Astrocyte (in vitro differentiated cells and primary cell): Measurements from ENCODE around the gene LYST. TPM values are rescaled to one million over a fixed set of nuclear protein-coding genes. Genes with fewer than 3 reads are reported as not detected.

ENCODE experiments used
- DNase-seq: peaks from one replicate; pipeline ENCODE4 v3.0.0-alpha.2; 2010; ENCODE audit warnings: low read depth
- FAIRE-seq: peaks from 2 replicates; lab custom pipeline; 2011; peaks lifted over from hg19 to GRCh38; lab: Jason Lieb, UNC
- H2AFZ ChIP-seq: 2 replicates; pipeline ENCODE4 v1.6.0; 2012; ENCODE audit warnings: low read depth, low read length, inconsistent platforms
- H3K27ac ChIP-seq: 2 replicates; pipeline ENCODE4 v1.5.1; 2011; ENCODE audit warnings: low read depth, low read length, inconsistent platforms
- H3K27me3 ChIP-seq: 2 replicates; pipeline ENCODE4 v1.6.0; 2011; ENCODE audit warnings: low read length, inconsistent platforms; ENCODE audit not compliant: insufficient read depth
- H3K36me3 ChIP-seq: 2 replicates; pipeline ENCODE4 v1.5.1; 2011; ENCODE audit warnings: low read length, inconsistent platforms; ENCODE audit not compliant: insufficient read depth
- H3K4me1 ChIP-seq: 2 replicates; pipeline ENCODE4 v1.5.1; 2011; ENCODE audit warnings: low read length, inconsistent platforms; ENCODE audit not compliant: insufficient read depth
- H3K4me2 ChIP-seq: 2 replicates; pipeline ENCODE4 v1.6.0; 2012; ENCODE audit warnings: low read length, inconsistent platforms
- H3K4me3 ChIP-seq: 2 replicates; pipeline ENCODE4 v1.5.1; 2011; ENCODE audit warnings: low read depth, mild to moderate bottlenecking, low read length, inconsistent platforms; ENCODE audit not compliant: insufficient read depth
- H3K79me2 ChIP-seq: 2 replicates; pipeline ENCODE4 v1.6.0; 2012; ENCODE audit warnings: mild to moderate bottlenecking, low read length, inconsistent platforms; ENCODE audit not compliant: insufficient read depth
- H3K9ac ChIP-seq: 2 replicates; pipeline ENCODE4 v1.6.0; 2012; ENCODE audit warnings: mild to moderate bottlenecking, low read length, inconsistent platforms
- H3K9me3 ChIP-seq: 2 replicates; pipeline ENCODE4 v1.5.1; 2012; ENCODE audit warnings: low read depth, mild to moderate bottlenecking, low read length, inconsistent platforms; ENCODE audit not compliant: insufficient read depth
- H4K20me1 ChIP-seq: 2 replicates; pipeline ENCODE4 v1.6.0; 2012; ENCODE audit warnings: low read length, inconsistent platforms; ENCODE audit not compliant: insufficient read depth
- H3K27ac Mint-ChIP-seq: one replicate; pipeline ENCODE4 v1.8.0; 2021; ENCODE audit warnings: mild to moderate bottlenecking, mixed read lengths; ENCODE audit not compliant: unreplicated experiment
- H3K27me3 Mint-ChIP-seq: one replicate; pipeline ENCODE4 v1.8.0; 2021; ENCODE audit warnings: low read depth, mixed read lengths; ENCODE audit not compliant: unreplicated experiment
- H3K36me3 Mint-ChIP-seq: one replicate; pipeline ENCODE4 v1.8.0; 2021; ENCODE audit warnings: low read depth, mixed read lengths; ENCODE audit not compliant: unreplicated experiment
- H3K4me1 Mint-ChIP-seq: one replicate; pipeline ENCODE4 v1.8.0; 2021; ENCODE audit warnings: low read depth, mixed read lengths; ENCODE audit not compliant: unreplicated experiment
- H3K4me3 Mint-ChIP-seq: one replicate; pipeline ENCODE4 v1.8.0; 2021; ENCODE audit warnings: mild to moderate bottlenecking, moderate library complexity, mixed read lengths; ENCODE audit not compliant: unreplicated experiment
- H3K9me3 Mint-ChIP-seq: one replicate; pipeline ENCODE4 v1.8.0; 2021; ENCODE audit warnings: mild to moderate bottlenecking, mixed read lengths; ENCODE audit not compliant: unreplicated experiment
- EZH2 ChIP-seq: IDR thresholded peaks from 2 replicates; pipeline ENCODE4 v1.6.1; 2012; ENCODE audit warnings: mild to moderate bottlenecking, low read length, inconsistent platforms; ENCODE audit not compliant: insufficient read depth
- total RNA-seq: library from RNA; stranded (reverse); gene quantifications from 2 replicates; pipeline ENCODE4 v1.2.1, GENCODE V29; 2021
- TF ChIP-seq, protein P1 (sequence below): IDR thresholded peaks from 2 replicates; pipeline ENCODE4 v1.5.1; 2011; ENCODE audit warnings: low read depth, mild to moderate bottlenecking, inconsistent platforms, low read length, moderate library complexity; ENCODE audit not compliant: insufficient read depth

The LYST gene
- total RNA-seq, 1 donor from 2014 or later, result 15.7 TPM

DNA sequence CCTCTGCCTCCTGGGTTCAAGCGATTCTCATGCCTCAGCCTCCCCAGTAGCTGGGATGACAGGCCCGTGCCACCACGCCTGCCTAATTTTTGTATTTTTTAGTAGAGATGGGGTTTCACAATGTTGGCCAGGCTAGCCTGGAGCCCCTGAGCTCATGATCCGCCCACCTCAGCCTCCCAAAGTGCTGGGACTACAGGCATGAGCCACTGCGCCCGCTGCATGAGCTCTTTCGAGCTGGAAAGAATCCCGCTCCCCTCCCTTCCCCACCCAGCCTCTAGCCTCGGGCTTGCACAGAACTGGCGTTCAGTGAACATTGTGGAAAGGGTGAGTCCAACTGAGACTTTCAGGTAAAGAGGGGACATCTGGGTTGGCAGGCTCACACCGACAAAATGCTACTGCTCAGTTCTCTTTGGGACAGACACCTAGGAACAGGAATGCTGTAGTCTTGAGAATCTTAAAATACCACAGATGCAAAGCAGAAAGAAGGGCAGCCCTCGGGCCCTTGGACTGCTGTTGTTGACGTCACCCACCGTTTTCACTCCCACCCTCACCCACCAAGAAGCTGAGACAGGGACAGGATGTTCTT lies 207.4 kb downstream of the LYST start:
- H3K27ac Mint-ChIP-seq, result no peak overlapping the region
- TF ChIP-seq, protein P1, sequence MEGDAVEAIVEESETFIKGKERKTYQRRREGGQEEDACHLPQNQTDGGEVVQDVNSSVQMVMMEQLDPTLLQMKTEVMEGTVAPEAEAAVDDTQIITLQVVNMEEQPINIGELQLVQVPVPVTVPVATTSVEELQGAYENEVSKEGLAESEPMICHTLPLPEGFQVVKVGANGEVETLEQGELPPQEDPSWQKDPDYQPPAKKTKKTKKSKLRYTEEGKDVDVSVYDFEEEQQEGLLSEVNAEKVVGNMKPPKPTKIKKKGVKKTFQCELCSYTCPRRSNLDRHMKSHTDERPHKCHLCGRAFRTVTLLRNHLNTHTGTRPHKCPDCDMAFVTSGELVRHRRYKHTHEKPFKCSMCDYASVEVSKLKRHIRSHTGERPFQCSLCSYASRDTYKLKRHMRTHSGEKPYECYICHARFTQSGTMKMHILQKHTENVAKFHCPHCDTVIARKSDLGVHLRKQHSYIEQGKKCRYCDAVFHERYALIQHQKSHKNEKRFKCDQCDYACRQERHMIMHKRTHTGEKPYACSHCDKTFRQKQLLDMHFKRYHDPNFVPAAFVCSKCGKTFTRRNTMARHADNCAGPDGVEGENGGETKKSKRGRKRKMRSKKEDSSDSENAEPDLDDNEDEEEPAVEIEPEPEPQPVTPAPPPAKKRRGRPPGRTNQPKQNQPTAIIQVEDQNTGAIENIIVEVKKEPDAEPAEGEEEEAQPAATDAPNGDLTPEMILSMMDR, result no peak
- no peak for TF ChIP-seq EZH2
- FAIRE-seq (no peak), DNase-seq (no peak)
- H3K36me3 ChIP-seq, result no peaks in the 10 kb centered on the region
- H3K9ac ChIP-seq, result no peak overlapping the region
- peaks cover 4% of the 10 kb centered on the region for H3K27me3 Mint-ChIP-seq
- H3K27ac ChIP-seq, result no peak overlapping the region
- H3K4me3 ChIP-seq, result no peak overlapping the region
- no peak overlapping the region for H3K4me2 ChIP-seq
- H3K79me2 ChIP-seq, result no peaks in the 10 kb centered on the region
- H3K4me1 Mint-ChIP-seq, result no peaks in the 10 kb centered on the region
- no peaks in the 10 kb centered on the region for H4K20me1 ChIP-seq
- peaks cover 7% of the 10 kb centered on the region for H3K9me3 Mint-ChIP-seq
- H3K4me1 ChIP-seq, result no peaks in the 10 kb centered on the region
- no peak overlapping the region for H2AFZ ChIP-seq
- no peak overlapping the region for H3K4me3 Mint-ChIP-seq
- no peaks in the 10 kb centered on the region for H3K9me3 ChIP-seq
- no peaks in the 10 kb centered on the region for H3K27me3 ChIP-seq
- H3K36me3 Mint-ChIP-seq, result peaks cover 9% of the 10 kb centered on the region

DNA sequence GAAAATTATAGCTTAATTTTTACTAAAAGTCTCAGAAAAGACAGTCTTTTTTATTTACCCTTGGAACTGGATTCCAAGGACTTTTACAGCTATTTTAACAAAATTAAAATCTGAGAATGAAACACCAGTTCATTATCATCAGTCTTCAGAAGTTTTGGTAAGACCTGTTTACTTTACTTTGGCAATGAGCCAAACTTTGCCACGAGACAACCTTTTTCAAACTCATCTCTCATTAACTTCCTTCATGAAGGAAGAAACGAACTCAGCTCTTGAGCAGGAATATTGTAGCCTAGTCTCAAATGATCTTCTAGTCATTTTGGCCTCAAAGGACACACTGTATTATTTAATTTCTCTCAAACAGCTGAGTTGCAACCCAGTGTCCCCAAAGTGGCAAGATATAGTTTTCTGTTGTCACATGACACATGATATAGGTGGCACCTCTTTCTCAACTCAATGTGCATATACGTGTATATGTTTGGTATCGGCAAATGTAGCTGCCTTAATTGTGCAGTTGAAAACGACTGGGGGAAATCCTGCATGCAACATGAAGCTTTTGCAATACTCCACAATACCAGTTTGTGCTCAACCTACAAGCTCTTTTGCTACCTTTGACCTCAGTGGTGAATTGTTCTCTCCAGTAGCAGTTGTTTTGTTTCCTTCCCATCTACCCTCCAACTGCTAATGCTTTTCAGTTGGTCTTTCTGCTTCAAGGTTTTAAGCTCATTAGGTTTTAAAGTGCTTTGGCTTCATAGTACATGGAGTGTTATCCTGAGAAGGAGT lies 208.8 kb downstream of the LYST start:
- H3K4me2 ChIP-seq, result no peak overlapping the region

More for the DNA sequence above, 208.8 kb downstream of the LYST start:
- no peak overlapping the region for H3K9ac ChIP-seq
- no peaks in the 10 kb centered on the region for H3K79me2 ChIP-seq
- no peak overlapping the region for H3K4me3 Mint-ChIP-seq
- H3K36me3 Mint-ChIP-seq, result peaks cover 3% of the 10 kb centered on the region
- no peaks in the 10 kb centered on the region for H3K4me1 Mint-ChIP-seq
- H3K27ac Mint-ChIP-seq, result no peak overlapping the region
- H3K36me3 ChIP-seq, result no peaks in the 10 kb centered on the region
- H2AFZ ChIP-seq, result no peak overlapping the region
- no peaks in the 10 kb centered on the region for H3K9me3 ChIP-seq
- H4K20me1 ChIP-seq, result no peaks in the 10 kb centered on the region
- TF ChIP-seq EZH2, result no peak
- TF ChIP-seq, protein P1, result no peak
- H3K9me3 Mint-ChIP-seq, result peaks cover 4% of the 10 kb centered on the region
- peaks cover 7% of the 10 kb centered on the region for H3K27me3 Mint-ChIP-seq
- no peak for FAIRE-seq
- DNase-seq, result no peak
- no peak overlapping the region for H3K4me3 ChIP-seq
- no peaks in the 10 kb centered on the region for H3K27me3 ChIP-seq
- no peaks in the 10 kb centered on the region for H3K4me1 ChIP-seq
- H3K27ac ChIP-seq, result no peak overlapping the region
